Osteoblast (primary cell): Measurements from ENCODE around the gene DHRS9. TPM values are rescaled to one million over a fixed set of nuclear protein-coding genes. Genes with fewer than 3 reads are reported as not detected.

ENCODE experiments used
- DNase-seq: peaks from one replicate; pipeline ENCODE4 v3.0.0; 2011; ENCODE audit warnings: low spot score, mixed read lengths; ENCODE audit not compliant: insufficient read length; ENCODE audit errors: missing footprints
- H2AFZ ChIP-seq: 2 replicates; pipeline ENCODE4 v1.6.0; 2011; ENCODE audit warnings: mild to moderate bottlenecking, low read length
- H3K27ac ChIP-seq: 2 replicates; pipeline ENCODE4 v1.5.1; 2011; ENCODE audit warnings: mild to moderate bottlenecking, low read depth, low read length, moderate library complexity
- H3K27me3 ChIP-seq: 2 replicates; pipeline ENCODE4 v1.6.0; 2012; ENCODE audit warnings: mild to moderate bottlenecking, control low read depth, inconsistent platforms, low read length, moderate library complexity; ENCODE audit not compliant: insufficient read depth
- H3K36me3 ChIP-seq: 2 replicates; pipeline ENCODE4 v1.5.1; 2011; ENCODE audit warnings: mild to moderate bottlenecking, low read length, control low read depth, moderate library complexity; ENCODE audit not compliant: insufficient read depth
- H3K4me1 ChIP-seq: 2 replicates; pipeline ENCODE4 v1.5.1; 2011; ENCODE audit warnings: mild to moderate bottlenecking, low read length, control low read depth, moderate library complexity; ENCODE audit not compliant: insufficient read depth
- H3K4me2 ChIP-seq: 2 replicates; pipeline ENCODE4 v1.6.0; 2011; ENCODE audit warnings: mild to moderate bottlenecking, low read length; ENCODE audit not compliant: insufficient read depth
- H3K4me3 ChIP-seq: fragments of 200-600 bp; sonication (generic); 3 replicates; pipeline ENCODE4 v1.5.1; 2012; ENCODE audit warnings: mild to moderate bottlenecking, low read length, inconsistent platforms; ENCODE audit not compliant: insufficient read depth
- H3K79me2 ChIP-seq: 2 replicates; pipeline ENCODE4 v1.6.0; 2012; ENCODE audit warnings: mild to moderate bottlenecking, low read length, control low read depth, inconsistent platforms; ENCODE audit not compliant: insufficient read depth
- H3K9me3 ChIP-seq: 2 replicates; pipeline ENCODE4 v1.5.1; 2011; ENCODE audit warnings: low read depth, low read length, control low read depth
- H4K20me1 ChIP-seq: 2 replicates; pipeline ENCODE4 v1.6.0; 2012; ENCODE audit warnings: mild to moderate bottlenecking, low read length, control low read depth; ENCODE audit not compliant: insufficient read depth
- CTCF ChIP-seq: IDR thresholded peaks from 2 replicates; pipeline ENCODE4 v1.5.1; 2011; ENCODE audit warnings: mild to moderate bottlenecking, low read depth, low read length, moderate library complexity; ENCODE audit errors: extremely low read depth
- total RNA-seq: library from RNA; depleted of rRNA; stranded (reverse); fragments of >200 nt; gene quantifications from 2 replicates; pipeline ENCODE4 v1.2.3, GENCODE V29; 2012

DHRS9 gene
- total RNA-seq, 1 donor = not detected

- Histone ChIP-seq H4K20me1 (no peaks in the 10 kb centered on the region), H3K4me2 (no peak overlapping the region), H3K4me1 (peaks cover 16% of the 10 kb centered on the region), H3K27me3 (no peaks in the 10 kb centered on the region), H3K4me3 (no peak overlapping the region), H3K9me3 (no peaks in the 10 kb centered on the region), H3K36me3 (no peaks in the 10 kb centered on the region), H3K27ac (no peak overlapping the region), H3K79me2 (no peaks in the 10 kb centered on the region), H2AFZ (no peak overlapping the region)
- no peak for DNase-seq
- TF ChIP-seq CTCF = no peak
Measured at GRCh38 chr2:169086893-169087467, 17.6 kb downstream of the DHRS9 start.

GRCh38 chr2:169087757-169088379 is 18.5 kb downstream of the DHRS9 start:
- Histone ChIP-seq H4K20me1 (no peaks in the 10 kb centered on the region), H3K79me2 (no peaks in the 10 kb centered on the region), H3K27me3 (no peaks in the 10 kb centered on the region), H2AFZ (no peak overlapping the region), H3K9me3 (no peaks in the 10 kb centered on the region), H3K4me1 (peaks cover 19% of the 10 kb centered on the region), H3K4me2 (no peak overlapping the region), H3K36me3 (no peaks in the 10 kb centered on the region), H3K4me3 (no peak overlapping the region), H3K27ac (no peak overlapping the region)
- no peak for TF ChIP-seq CTCF
- DNase-seq = no peak

GRCh38 chr2:169089182-169089581 is 19.8 kb downstream of the DHRS9 start:
- no peaks in the 10 kb centered on the region for H3K79me2 ChIP-seq
- H4K20me1 ChIP-seq = no peaks in the 10 kb centered on the region
- no peak overlapping the region for H3K27ac ChIP-seq
- TF ChIP-seq CTCF = no peak
- no peaks in the 10 kb centered on the region for H3K27me3 ChIP-seq
- H3K4me2 ChIP-seq = no peak overlapping the region
- H3K36me3 ChIP-seq = no peaks in the 10 kb centered on the region
- no peak overlapping the region for H3K4me3 ChIP-seq
- H3K9me3 ChIP-seq = no peaks in the 10 kb centered on the region
- peaks cover 20% of the 10 kb centered on the region for H3K4me1 ChIP-seq
- DNase-seq = no peak
- H2AFZ ChIP-seq = no peak overlapping the region

- Histone ChIP-seq H3K36me3 (no peaks in the 10 kb centered on the region), H3K9me3 (no peaks in the 10 kb centered on the region), H4K20me1 (no peaks in the 10 kb centered on the region), H3K4me1 (peaks cover 30% of the 10 kb centered on the region), H3K4me3 (no peak overlapping the region), H2AFZ (no peak overlapping the region), H3K4me2 (no peak overlapping the region), H3K27me3 (no peaks in the 10 kb centered on the region), H3K79me2 (no peaks in the 10 kb centered on the region), H3K27ac (no peak overlapping the region)
- no peak for TF ChIP-seq CTCF
- no peak for DNase-seq
Measured at GRCh38 chr2:169090133-169090820, 20.9 kb downstream of the DHRS9 start.
